H9 (cell line): ENCODE measurements around the gene C19orf44. TPM values are rescaled to one million over a fixed set of nuclear protein-coding genes. Genes with fewer than 3 reads are reported as not detected.

Experiments used
- DNase-seq: peaks from one replicate; pipeline ENCODE4 v3.0.0-alpha.2; 2017
- H2AFZ ChIP-seq: one replicate; pipeline ENCODE4 v1.6.1; 2013; ENCODE audit warnings: mild to moderate bottlenecking, low read length, control low read depth, moderate library complexity
- H2AK5ac ChIP-seq: 2 replicates; pipeline ENCODE4 v1.6.1; 2013; ENCODE audit warnings: low read length, control low read depth, mixed read lengths; ENCODE audit not compliant: insufficient read length
- H2BK120ac ChIP-seq: one replicate; pipeline ENCODE4 v1.6.1; 2013; ENCODE audit warnings: low read depth, mild to moderate bottlenecking, low read length, control low read depth, inconsistent platforms; ENCODE audit not compliant: poor library complexity, severe bottlenecking
- H2BK12ac ChIP-seq: 2 replicates; pipeline ENCODE4 v1.6.1; 2013; ENCODE audit warnings: low read length, control low read depth, mixed read lengths, low read depth; ENCODE audit not compliant: insufficient read length
- H2BK15ac ChIP-seq: 2 replicates; pipeline ENCODE4 v1.6.1; 2013; ENCODE audit warnings: low read depth, low read length, control low read depth
- H2BK20ac ChIP-seq: one replicate; pipeline ENCODE4 v1.6.1; 2013; ENCODE audit warnings: low read depth, mild to moderate bottlenecking, low read length, control low read depth, inconsistent platforms; ENCODE audit not compliant: poor library complexity, severe bottlenecking
- H2BK5ac ChIP-seq: 2 replicates; pipeline ENCODE4 v1.6.1; 2013; ENCODE audit warnings: low read length, control low read depth, mixed read lengths; ENCODE audit not compliant: insufficient read length
- H3K14ac ChIP-seq: 2 replicates; pipeline ENCODE4 v1.6.1; 2013; ENCODE audit warnings: low read length, control low read depth; ENCODE audit not compliant: insufficient read depth
- H3K18ac ChIP-seq: 2 replicates; pipeline ENCODE4 v1.6.1; 2013; ENCODE audit warnings: low read depth, mild to moderate bottlenecking, mixed read lengths, low read length, control low read depth; ENCODE audit not compliant: insufficient read length
- H3K23ac ChIP-seq: 2 replicates; pipeline ENCODE4 v1.6.1; 2013; ENCODE audit warnings: low read length, control low read depth, mixed read lengths, low read depth; ENCODE audit not compliant: insufficient read length
- H3K23me2 ChIP-seq: 2 replicates; pipeline ENCODE4 v1.6.1; 2013; ENCODE audit warnings: low read depth, mild to moderate bottlenecking, mixed read lengths, low read length, control low read depth; ENCODE audit not compliant: insufficient read length, poor library complexity, severe bottlenecking
- H3K27ac ChIP-seq: 2 replicates; pipeline ENCODE4 v1.5.1; 2013; ENCODE audit warnings: low read length, control low read depth, mixed read lengths, low read depth; ENCODE audit not compliant: insufficient read length
- H3K27me3 ChIP-seq: 2 replicates; pipeline ENCODE4 v1.6.1; 2013; ENCODE audit warnings: low read length, control low read depth, inconsistent platforms; ENCODE audit not compliant: insufficient read depth
- H3K4ac ChIP-seq: 2 replicates; pipeline ENCODE4 v1.6.1; 2013; ENCODE audit warnings: low read depth, mild to moderate bottlenecking, control low read depth, inconsistent platforms, low read length, moderate library complexity
- H3K4me1 ChIP-seq: 2 replicates; pipeline ENCODE4 v1.6.1; 2013; ENCODE audit warnings: low read length, control low read depth, inconsistent platforms; ENCODE audit not compliant: insufficient read depth
- H3K4me2 ChIP-seq: 2 replicates; pipeline ENCODE4 v1.6.1; 2013; ENCODE audit warnings: low read length, control low read depth, mixed read lengths; ENCODE audit not compliant: insufficient read length, insufficient read depth
- H3K56ac ChIP-seq: 2 replicates; pipeline ENCODE4 v1.6.1; 2013; ENCODE audit warnings: low read depth, mild to moderate bottlenecking, mixed read lengths, low read length, control low read depth; ENCODE audit not compliant: insufficient read length
- H3K79me1 ChIP-seq: 2 replicates; pipeline ENCODE4 v1.6.1; 2013; ENCODE audit warnings: low read depth, mild to moderate bottlenecking, moderate library complexity, low read length, control low read depth, inconsistent platforms; ENCODE audit not compliant: insufficient read depth, poor library complexity, severe bottlenecking
- H3K79me2 ChIP-seq: 2 replicates; pipeline ENCODE4 v1.6.1; 2013; ENCODE audit warnings: low read length, control low read depth, inconsistent platforms; ENCODE audit not compliant: insufficient read depth
- H3K9ac ChIP-seq: 2 replicates; pipeline ENCODE4 v1.6.1; 2013; ENCODE audit warnings: low read length, control low read depth, mixed read lengths; ENCODE audit not compliant: insufficient read length; ENCODE audit errors: extremely low read depth
- H3K9me3 ChIP-seq: one replicate; pipeline ENCODE4 v1.6.1; 2013; ENCODE audit warnings: low read depth, low read length, inconsistent platforms; ENCODE audit not compliant: control insufficient read depth
- H3T11ph ChIP-seq: one replicate; pipeline ENCODE4 v1.6.1; 2013; ENCODE audit warnings: mild to moderate bottlenecking, low read length, control low read depth, inconsistent platforms
- H4K20me1 ChIP-seq: one replicate; pipeline ENCODE4 v1.6.1; 2013; ENCODE audit not compliant: control insufficient read depth, insufficient read length, insufficient read depth
- H4K5ac ChIP-seq: 2 replicates; pipeline ENCODE4 v1.6.1; 2013; ENCODE audit warnings: low read depth, mild to moderate bottlenecking, mixed read lengths, low read length, control low read depth; ENCODE audit not compliant: insufficient read length
- H4K8ac ChIP-seq: replicated peaks from 2 replicates; pipeline ENCODE4 v1.6.1; 2013; ENCODE audit warnings: low read length, control low read depth, mixed read lengths, low read depth; ENCODE audit not compliant: insufficient read length
- H4K91ac ChIP-seq: 2 replicates; pipeline ENCODE4 v1.6.1; 2013; ENCODE audit warnings: low read depth, mild to moderate bottlenecking, moderate library complexity, mixed read lengths, low read length, control low read depth; ENCODE audit not compliant: insufficient read length
- H3K27ac Mint-ChIP-seq, 3 experiments: 2 replicates in 2 of 3; 3 replicates in 1 of 3; pipeline ENCODE4 v1.8.0; 2020 to 2021; ENCODE audit warnings: mixed read lengths in 3 of 3, mild to moderate bottlenecking in 1 of 3, moderate library complexity in 1 of 3
- H3K27me3 Mint-ChIP-seq: 2 replicates; pipeline ENCODE4 v1.8.0; 2021; ENCODE audit warnings: low read depth, mild to moderate bottlenecking, moderate library complexity, mixed read lengths
- H3K36me3 Mint-ChIP-seq, 3 experiments: 2 replicates in 2 of 3; 3 replicates in 1 of 3; pipeline ENCODE4 v1.8.0; 2020 to 2021; ENCODE audit warnings: low read depth in 3 of 3, mixed read lengths in 3 of 3; ENCODE audit not compliant: insufficient read depth in 1 of 3
- H3K4me1 Mint-ChIP-seq, 2 experiments: 2 replicates each; pipeline ENCODE4 v1.8.0; 2020; ENCODE audit warnings: mixed read lengths in 2 of 2
- H3K4me3 Mint-ChIP-seq, 2 experiments: 2 replicates in 1 of 2; 3 replicates in 1 of 2; pipeline ENCODE4 v1.8.0; 2020 to 2021; ENCODE audit warnings: mild to moderate bottlenecking in 2 of 2, mixed read lengths in 2 of 2, moderate library complexity in 1 of 2
- H3K9me3 Mint-ChIP-seq, 2 experiments: 2 replicates in 1 of 2; 3 replicates in 1 of 2; pipeline ENCODE4 v1.8.0; 2020; ENCODE audit warnings: mild to moderate bottlenecking in 2 of 2, mixed read lengths in 2 of 2, moderate library complexity in 1 of 2
- CTCF ChIP-seq: fragments of 200-600 bp; sonication (generic); conservative IDR thresholded peaks from 3 replicates; pipeline ENCODE4 v1.8.0; 2021; ENCODE audit warnings: antibody characterized with exemption, mild to moderate bottlenecking
- WGBS: extraction: QIAGEN DNeasy Blood & Tissue Kit; methylation state at CpG from one replicate; pipeline ENCODE4 v1.1.7; 2013; ENCODE audit warnings: missing lambda C conversion rate, low lambda C conversion rate, mixed read lengths; ENCODE audit not compliant: insufficient read length; ENCODE audit errors: extremely low coverage; 5-methylcytosine and 5-hydroxymethylcytosine counted together
- total RNA-seq: library from RNA; stranded (reverse); gene quantifications from 2 replicates; pipeline ENCODE4 v1.2.1, GENCODE V29; 2021

C19orf44 gene
- total RNA-seq, 1 experiment from 2014 or later: 6.4 TPM

GRCh38 chr19:16497042-16497441 is 848 bp downstream of the C19orf44 start:
- Mint-ChIP-seq H3K9me3 (no peaks in the 10 kb centered on the region), H3K36me3 (peaks cover 5 to 9% (median 6%) of the 10 kb centered on the region in 3 experiments; a peak in 5 of 7 replicates), H3K4me1 (peaks cover 5 to 16% of the 10 kb centered on the region in 2 experiments), H3K27ac (peak overlapping the region in 1 of 3 experiments; percentile 40; a peak in 1 of 7 replicates), H3K4me3 (peak overlapping the region; percentile 89 to 94), H3K27me3 (no peaks in the 10 kb centered on the region)
- no peak for TF ChIP-seq CTCF
- H3K4ac ChIP-seq: no peak overlapping the region
- H3K79me1 ChIP-seq: no peaks in the 10 kb centered on the region
- no peaks in the 10 kb centered on the region for H3K4me1 ChIP-seq
- no peak overlapping the region for H2BK20ac ChIP-seq
- no peak overlapping the region for H3T11ph ChIP-seq
- no peak overlapping the region for H3K4me2 ChIP-seq
- H4K20me1 ChIP-seq: no peaks in the 10 kb centered on the region
- H3K9me3 ChIP-seq: no peaks in the 10 kb centered on the region
- H3K79me2 ChIP-seq: no peaks in the 10 kb centered on the region
- no peak for DNase-seq
- no peak overlapping the region for H3K27ac ChIP-seq
- H2BK12ac ChIP-seq: no peak overlapping the region
- H3K56ac ChIP-seq: no peak overlapping the region
- no peak overlapping the region for H2BK15ac ChIP-seq
- H4K91ac ChIP-seq: no peak overlapping the region
- no peak overlapping the region for H4K5ac ChIP-seq
- H3K9ac ChIP-seq: no peak overlapping the region
- H3K27me3 ChIP-seq: no peaks in the 10 kb centered on the region
- H3K23me2 ChIP-seq: peaks cover 3% of the 10 kb centered on the region
- no CpG with 5 or more reads among the region's 12 CpGs for WGBS
- no peak overlapping the region for H3K14ac ChIP-seq
- no peak overlapping the region for H2AK5ac ChIP-seq
- no peak overlapping the region for H2BK5ac ChIP-seq
- H2BK120ac ChIP-seq: no peak overlapping the region
- no peak overlapping the region for H3K23ac ChIP-seq
- H3K18ac ChIP-seq: no peak overlapping the region
- H2AFZ ChIP-seq: no peak overlapping the region
- H4K8ac ChIP-seq: no peak overlapping the region
